K562 (cell line): ENCODE results near the gene USP24.

Experiments used
- ZNF212 ChIP-seq: fragments of 450-650 bp; formaldehyde crosslinking; IDR thresholded peaks from 2 replicates; pipeline ENCODE4 v1.4.0; 2020; ENCODE audit warnings: mild to moderate bottlenecking
- TF ChIP-seq, protein P1 (sequence below): fragments of 250-450 bp; sonication (Bioruptor Pico); IDR thresholded peaks from 2 replicates; pipeline ENCODE4 v1.5.0; 2020; ENCODE audit warnings: mild to moderate bottlenecking, borderline replicate concordance

DNA sequence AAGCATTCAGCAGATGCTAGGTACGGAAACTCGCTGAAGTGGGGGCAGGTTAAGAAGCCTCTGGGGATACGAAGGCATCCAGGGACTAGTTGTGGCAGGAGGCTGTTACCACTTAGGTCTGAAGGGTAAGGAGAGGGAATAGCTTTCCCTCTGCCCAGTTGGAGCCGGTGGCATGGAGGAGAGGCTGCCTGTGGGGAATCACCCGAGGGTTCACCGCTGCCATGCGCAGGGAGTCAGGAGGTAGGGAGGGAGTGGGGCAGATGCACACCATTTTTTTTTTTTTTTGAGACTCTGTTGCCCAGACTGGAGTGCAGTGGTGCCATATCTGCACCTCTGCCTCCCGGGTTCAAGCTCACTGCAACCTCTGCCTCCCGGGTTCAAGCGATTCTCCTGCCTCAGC lies 169.7 kb downstream of the USP24 start:
- TF ChIP-seq, protein P1, sequence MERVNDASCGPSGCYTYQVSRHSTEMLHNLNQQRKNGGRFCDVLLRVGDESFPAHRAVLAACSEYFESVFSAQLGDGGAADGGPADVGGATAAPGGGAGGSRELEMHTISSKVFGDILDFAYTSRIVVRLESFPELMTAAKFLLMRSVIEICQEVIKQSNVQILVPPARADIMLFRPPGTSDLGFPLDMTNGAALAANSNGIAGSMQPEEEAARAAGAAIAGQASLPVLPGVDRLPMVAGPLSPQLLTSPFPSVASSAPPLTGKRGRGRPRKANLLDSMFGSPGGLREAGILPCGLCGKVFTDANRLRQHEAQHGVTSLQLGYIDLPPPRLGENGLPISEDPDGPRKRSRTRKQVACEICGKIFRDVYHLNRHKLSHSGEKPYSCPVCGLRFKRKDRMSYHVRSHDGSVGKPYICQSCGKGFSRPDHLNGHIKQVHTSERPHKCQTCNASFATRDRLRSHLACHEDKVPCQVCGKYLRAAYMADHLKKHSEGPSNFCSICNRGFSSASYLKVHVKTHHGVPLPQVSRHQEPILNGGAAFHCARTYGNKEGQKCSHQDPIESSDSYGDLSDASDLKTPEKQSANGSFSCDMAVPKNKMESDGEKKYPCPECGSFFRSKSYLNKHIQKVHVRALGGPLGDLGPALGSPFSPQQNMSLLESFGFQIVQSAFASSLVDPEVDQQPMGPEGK: no peak
- no peak for TF ChIP-seq ZNF212 (CRISPR knock-in tag)
